Measurements from ENCODE around the gene RBSN.

GRCh38 chr3:15043408-15044171 is 55.4 kb downstream of the RBSN start:
- TF ChIP-seq ARNTL (CRISPR knock-in tag; IDR thresholded peaks at IDR 0.05; ENCODE audit: borderline replicate concordance, low read depth): no peak
- TF ChIP-seq ZNF565 (CRISPR knock-in tag; conservative IDR thresholded peaks at IDR 0.05; ENCODE audit: low read depth): no peak
- TF ChIP-seq RARB (CRISPR knock-in tag; IDR thresholded peaks at IDR 0.05): no peak
- no peak for TF ChIP-seq GLIS3 (CRISPR knock-in tag; IDR thresholded peaks at IDR 0.05)
- TF ChIP-seq OSR1 (CRISPR knock-in tag; IDR thresholded peaks at IDR 0.05): no peak
- TF ChIP-seq BACH2 (CRISPR knock-in tag; IDR thresholded peaks at IDR 0.05; ENCODE audit: borderline replicate concordance): no peak
- TF ChIP-seq ZNF8 (CRISPR knock-in tag; IDR thresholded peaks at IDR 0.05): no peak
- no peak for TF ChIP-seq CREB5 (CRISPR knock-in tag; IDR thresholded peaks at IDR 0.05; ENCODE audit: low read depth)
- TF ChIP-seq, protein P1, sequence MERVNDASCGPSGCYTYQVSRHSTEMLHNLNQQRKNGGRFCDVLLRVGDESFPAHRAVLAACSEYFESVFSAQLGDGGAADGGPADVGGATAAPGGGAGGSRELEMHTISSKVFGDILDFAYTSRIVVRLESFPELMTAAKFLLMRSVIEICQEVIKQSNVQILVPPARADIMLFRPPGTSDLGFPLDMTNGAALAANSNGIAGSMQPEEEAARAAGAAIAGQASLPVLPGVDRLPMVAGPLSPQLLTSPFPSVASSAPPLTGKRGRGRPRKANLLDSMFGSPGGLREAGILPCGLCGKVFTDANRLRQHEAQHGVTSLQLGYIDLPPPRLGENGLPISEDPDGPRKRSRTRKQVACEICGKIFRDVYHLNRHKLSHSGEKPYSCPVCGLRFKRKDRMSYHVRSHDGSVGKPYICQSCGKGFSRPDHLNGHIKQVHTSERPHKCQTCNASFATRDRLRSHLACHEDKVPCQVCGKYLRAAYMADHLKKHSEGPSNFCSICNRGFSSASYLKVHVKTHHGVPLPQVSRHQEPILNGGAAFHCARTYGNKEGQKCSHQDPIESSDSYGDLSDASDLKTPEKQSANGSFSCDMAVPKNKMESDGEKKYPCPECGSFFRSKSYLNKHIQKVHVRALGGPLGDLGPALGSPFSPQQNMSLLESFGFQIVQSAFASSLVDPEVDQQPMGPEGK (CRISPR knock-in tag; IDR thresholded peaks at IDR 0.05; ENCODE audit: borderline replicate concordance): no peak
- no peak for TF ChIP-seq ESRRG (CRISPR knock-in tag; IDR thresholded peaks at IDR 0.05)
- TF ChIP-seq TOX (CRISPR knock-in tag; IDR thresholded peaks at IDR 0.05; ENCODE audit: borderline replicate concordance): no peak
- TF ChIP-seq, protein P2, sequence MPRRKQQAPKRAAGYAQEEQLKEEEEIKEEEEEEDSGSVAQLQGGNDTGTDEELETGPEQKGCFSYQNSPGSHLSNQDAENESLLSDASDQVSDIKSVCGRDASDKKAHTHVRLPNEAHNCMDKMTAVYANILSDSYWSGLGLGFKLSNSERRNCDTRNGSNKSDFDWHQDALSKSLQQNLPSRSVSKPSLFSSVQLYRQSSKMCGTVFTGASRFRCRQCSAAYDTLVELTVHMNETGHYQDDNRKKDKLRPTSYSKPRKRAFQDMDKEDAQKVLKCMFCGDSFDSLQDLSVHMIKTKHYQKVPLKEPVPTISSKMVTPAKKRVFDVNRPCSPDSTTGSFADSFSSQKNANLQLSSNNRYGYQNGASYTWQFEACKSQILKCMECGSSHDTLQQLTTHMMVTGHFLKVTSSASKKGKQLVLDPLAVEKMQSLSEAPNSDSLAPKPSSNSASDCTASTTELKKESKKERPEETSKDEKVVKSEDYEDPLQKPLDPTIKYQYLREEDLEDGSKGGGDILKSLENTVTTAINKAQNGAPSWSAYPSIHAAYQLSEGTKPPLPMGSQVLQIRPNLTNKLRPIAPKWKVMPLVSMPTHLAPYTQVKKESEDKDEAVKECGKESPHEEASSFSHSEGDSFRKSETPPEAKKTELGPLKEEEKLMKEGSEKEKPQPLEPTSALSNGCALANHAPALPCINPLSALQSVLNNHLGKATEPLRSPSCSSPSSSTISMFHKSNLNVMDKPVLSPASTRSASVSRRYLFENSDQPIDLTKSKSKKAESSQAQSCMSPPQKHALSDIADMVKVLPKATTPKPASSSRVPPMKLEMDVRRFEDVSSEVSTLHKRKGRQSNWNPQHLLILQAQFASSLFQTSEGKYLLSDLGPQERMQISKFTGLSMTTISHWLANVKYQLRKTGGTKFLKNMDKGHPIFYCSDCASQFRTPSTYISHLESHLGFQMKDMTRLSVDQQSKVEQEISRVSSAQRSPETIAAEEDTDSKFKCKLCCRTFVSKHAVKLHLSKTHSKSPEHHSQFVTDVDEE (CRISPR knock-in tag; IDR thresholded peaks at IDR 0.05): no peak
